Ascending aorta (tissue), 2 donors: ENCODE data around the gene PAX9. TPM values are rescaled to one million over a fixed set of nuclear protein-coding genes. Genes with fewer than 3 reads are reported as not detected.

Experiments used
- DNase-seq, 2 donors: peaks; one replicate each; pipeline ENCODE4 v3.0.0-alpha.2; 2019; ENCODE audit warnings: low spot score in 2 of 2
- H3K27ac ChIP-seq, 2 donors: fragments of 200-600 bp; sonication (generic); one replicate each; pipeline ENCODE4 v1.5.1; 2016 to 2017; ENCODE audit warnings: mild to moderate bottlenecking in 1 of 2
- H3K27me3 ChIP-seq: fragments of 200-600 bp; sonication (generic); one replicate; pipeline ENCODE4 v1.5.1; 2017
- H3K36me3 ChIP-seq, 2 donors: fragments of 200-600 bp; sonication (generic); one replicate each; pipeline ENCODE4 v1.5.1; 2016
- H3K4me1 ChIP-seq, 2 donors: fragments of 200-600 bp; sonication (generic); one replicate each; pipeline ENCODE4 v1.5.1; 2016 to 2017; ENCODE audit warnings: mild to moderate bottlenecking in 1 of 2
- H3K4me3 ChIP-seq, 2 donors: fragments of 200-600 bp; sonication (generic); one replicate each; pipeline ENCODE4 v1.5.1; 2016 to 2017; ENCODE audit warnings: mild to moderate bottlenecking in 1 of 2
- H3K9me3 ChIP-seq, 2 donors: fragments of 200-600 bp; sonication (generic); one replicate each; pipeline ENCODE4 v1.5.1; 2016
- CTCF ChIP-seq, 3 experiments: fragments of 200-600 bp in 2 of 3; fragments of 450-650 bp in 1 of 3; sonication (generic) in 2 of 3; IDR thresholded peaks; one replicate each; pipeline ENCODE4 v1.5.1; 2016 to 2019; ENCODE audit warnings: antibody characterized with exemption in 3 of 3, mild to moderate bottlenecking in 1 of 3, moderate library complexity in 1 of 3
- intact Hi-C: fragments of 100-400 bp; cut with DNase I; formaldehyde crosslinking; loops from one replicate; pipeline ENCODE4 v1.15.1; 2023
- total RNA-seq: library from RNA; depleted of rRNA; stranded (reverse); fragments of >200 nt; gene quantifications from one replicate; pipeline ENCODE4 v1.1.0, GENCODE V29; 2016

The PAX9 gene
- total RNA-seq, 1 donor from 2014 or later: not detected

DNA sequence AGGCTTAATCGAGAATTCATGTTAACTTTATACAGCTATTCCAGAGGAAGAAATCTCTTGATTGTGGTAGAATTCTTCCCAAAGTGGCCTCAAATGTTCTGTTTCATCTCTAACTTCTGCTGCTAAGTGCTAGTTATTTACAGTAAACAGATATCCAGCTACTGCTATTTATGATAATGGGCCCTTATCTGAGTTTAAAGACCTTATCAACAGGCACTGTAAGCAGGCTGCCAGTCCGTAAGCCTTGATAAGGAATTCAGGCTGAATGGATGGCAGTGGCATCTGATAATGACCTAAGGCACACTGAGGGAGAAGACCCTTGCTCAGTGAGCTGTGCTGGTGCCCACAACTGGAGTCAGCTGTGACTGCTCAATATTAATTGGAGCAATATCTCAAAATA is 59.0 kb downstream of the PAX9 start:
- H3K27ac ChIP-seq: no peak overlapping the region
- no peak overlapping the region for H3K4me3 ChIP-seq
- TF ChIP-seq CTCF (IDR thresholded peaks at IDR 0.05): no peak
- no peaks in the 10 kb centered on the region for H3K36me3 ChIP-seq
- no peak for DNase-seq
- no peaks in the 10 kb centered on the region for H3K9me3 ChIP-seq
- intact Hi-C loops: no loop called here
- no peaks in the 10 kb centered on the region for H3K27me3 ChIP-seq
- no peaks in the 10 kb centered on the region for H3K4me1 ChIP-seq

- Histone ChIP-seq H3K4me3 (no peak overlapping the region), H3K27me3 (no peaks in the 10 kb centered on the region), H3K27ac (no peak overlapping the region), H3K36me3 (no peaks in the 10 kb centered on the region), H3K9me3 (no peaks in the 10 kb centered on the region), H3K4me1 (no peaks in the 10 kb centered on the region)
- intact Hi-C loops: no loop called here
- DNase-seq: no peak
- TF ChIP-seq CTCF (IDR thresholded peaks at IDR 0.05): no peak
Measured at GRCh38 chr14:36721877-36722276, 60.2 kb downstream of the PAX9 start.

DNA sequence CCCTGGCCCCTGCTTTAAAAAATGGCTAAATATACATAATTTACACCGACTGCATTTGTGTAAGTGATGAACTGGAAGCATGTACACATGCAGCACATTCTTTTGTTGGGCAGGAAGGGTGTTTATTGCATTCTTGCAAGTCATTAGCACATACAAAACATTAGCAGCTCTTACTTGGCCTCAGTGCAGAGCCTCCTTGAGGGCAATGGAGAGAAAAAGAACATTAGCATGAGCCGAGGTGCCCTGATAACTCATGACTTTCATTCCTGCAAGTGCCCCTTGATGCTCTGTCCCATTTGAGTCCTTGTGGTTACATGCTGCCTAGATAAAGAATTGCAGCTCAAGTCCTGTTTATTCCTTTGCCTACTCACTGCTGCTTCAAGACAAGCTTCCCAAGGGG is 61.9 kb downstream of the PAX9 start:
- no peaks in the 10 kb centered on the region for H3K9me3 ChIP-seq
- no peaks in the 10 kb centered on the region for H3K36me3 ChIP-seq
- DNase-seq: no peak
- H3K4me3 ChIP-seq: no peak overlapping the region
- H3K4me1 ChIP-seq: no peaks in the 10 kb centered on the region
- intact Hi-C loops: no loop called here
- no peaks in the 10 kb centered on the region for H3K27me3 ChIP-seq
- TF ChIP-seq CTCF (IDR thresholded peaks at IDR 0.05): no peak
- H3K27ac ChIP-seq: no peak overlapping the region

DNA sequence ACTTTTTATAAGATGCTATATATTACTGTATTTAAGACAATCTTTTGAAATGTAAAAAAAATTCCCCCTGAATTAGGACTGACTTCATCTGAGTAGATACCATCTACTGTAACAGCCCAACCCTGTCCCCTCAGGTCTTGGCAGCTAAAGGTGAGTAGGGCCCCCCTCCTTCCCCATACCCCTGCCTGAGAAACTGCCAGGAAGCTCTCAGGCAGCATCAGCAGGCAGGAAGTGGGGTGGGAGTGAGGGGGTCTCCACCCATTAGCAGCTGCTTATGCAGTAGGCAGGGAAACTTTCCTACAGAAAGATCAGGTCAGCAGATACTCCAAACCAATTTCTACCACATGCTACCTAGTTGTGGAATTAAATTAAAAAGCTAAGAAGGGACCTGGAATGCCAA is 62.5 kb downstream of the PAX9 start:
- Histone ChIP-seq H3K9me3 (no peaks in the 10 kb centered on the region), H3K27me3 (no peaks in the 10 kb centered on the region), H3K4me1 (no peaks in the 10 kb centered on the region), H3K36me3 (no peaks in the 10 kb centered on the region), H3K27ac (no peak overlapping the region), H3K4me3 (no peak overlapping the region)
- intact Hi-C loops: no loop called here
- no peak for TF ChIP-seq CTCF (IDR thresholded peaks at IDR 0.05)
- no peak for DNase-seq

DNA sequence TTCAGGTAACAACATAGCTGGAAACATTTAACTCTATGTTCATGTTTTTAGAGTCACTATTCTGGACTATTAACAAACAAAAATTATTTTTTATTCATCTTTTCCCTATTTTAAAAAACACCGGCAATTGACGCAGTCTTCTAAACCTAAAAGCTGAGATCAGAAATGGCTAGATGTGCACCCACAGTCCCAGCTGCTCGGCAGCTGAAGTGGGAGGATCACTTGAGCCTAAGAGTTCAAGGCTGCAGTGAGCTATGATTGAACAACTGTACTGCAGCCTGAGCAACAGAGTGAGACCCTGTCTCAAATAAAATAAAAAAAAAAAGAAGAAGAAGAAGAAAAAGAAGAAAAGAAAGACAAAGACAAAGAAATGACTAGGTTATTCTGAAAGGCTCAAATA is 64.5 kb downstream of the PAX9 start:
- Histone ChIP-seq H3K9me3 (no peaks in the 10 kb centered on the region), H3K4me1 (no peaks in the 10 kb centered on the region), H3K27ac (no peak overlapping the region), H3K27me3 (no peaks in the 10 kb centered on the region), H3K36me3 (no peaks in the 10 kb centered on the region), H3K4me3 (no peak overlapping the region)
- TF ChIP-seq CTCF (IDR thresholded peaks at IDR 0.05): no peak
- no peak for DNase-seq
- intact Hi-C loops: no loop called here

Other genes with a start within 250 kb of the PAX9 start
- not detected for gene NKX2-1, start 141.6 kb upstream of the PAX9 start, total RNA-seq
- gene NKX2-8, start 79.2 kb upstream of the PAX9 start, total RNA-seq: not detected